HG03469 (cell line): ENCODE results near the gene THADA.
"Not testable (repeated sequence)": the region's sequence is repeated elsewhere in the genome, so short reads cannot be mapped to it uniquely, and the experiment has no call there.

Source experiments
- ATAC-seq: cut with Tn5 transposase; IDR thresholded peaks from one replicate; pipeline ENCODE4 v1.9.1; 2021; ENCODE audit warnings: mild to moderate bottlenecking, moderate library complexity, moderate number of reproducible peaks; ENCODE audit not compliant: unreplicated experiment

Gene THADA

GRCh38 chr2:43285987-43286386, 309.9 kb downstream of the THADA start:
- ATAC-seq, result no peak

- ATAC-seq, result no peak
Measured at GRCh38 chr2:43284967-43285366, 310.9 kb downstream of the THADA start.

GRCh38 chr2:43284347-43284746, 311.5 kb downstream of the THADA start:
- ATAC-seq, result not testable (repeated sequence)

GRCh38 chr2:43280994-43281393, 314.8 kb downstream of the THADA start:
- ATAC-seq, result no peak

GRCh38 chr2:43279317-43279840, 316.5 kb downstream of the THADA start:
- no peak for ATAC-seq

- ATAC-seq, result no peak
Measured at GRCh38 chr2:43278564-43279220, 317.1 kb downstream of the THADA start.

GRCh38 chr2:43276962-43277391, 318.9 kb downstream of the THADA start:
- no peak for ATAC-seq

- ATAC-seq, result no peak
Measured at GRCh38 chr2:43276266-43276941, 319.4 kb downstream of the THADA start.

GRCh38 chr2:43274721-43275120, 321.1 kb downstream of the THADA start:
- no peak for ATAC-seq

GRCh38 chr2:43274055-43274454, 321.8 kb downstream of the THADA start:
- ATAC-seq, result no peak

- no peak for ATAC-seq
Measured at GRCh38 chr2:43273529-43273928, 322.3 kb downstream of the THADA start.

GRCh38 chr2:43270930-43271615, 324.8 kb downstream of the THADA start:
- ATAC-seq, result no peak

GRCh38 chr2:43270461-43270860, 325.4 kb downstream of the THADA start:
- ATAC-seq, result no peak

- no peak for ATAC-seq
Measured at GRCh38 chr2:43269706-43270105, 326.1 kb downstream of the THADA start.

GRCh38 chr2:43269074-43269572, 326.7 kb downstream of the THADA start:
- ATAC-seq, result no peak

GRCh38 chr2:43268066-43268953, 327.5 kb downstream of the THADA start:
- ATAC-seq, result no peak

- no peak for ATAC-seq
Measured at GRCh38 chr2:43267381-43267780, 328.5 kb downstream of the THADA start.

GRCh38 chr2:43266711-43267111, 329.1 kb downstream of the THADA start:
- ATAC-seq, result no peak

GRCh38 chr2:43265421-43265820, 330.4 kb downstream of the THADA start:
- ATAC-seq, result no peak

- no peak for ATAC-seq
Measured at GRCh38 chr2:43265001-43265400, 330.8 kb downstream of the THADA start.

- no peak for ATAC-seq
Measured at GRCh38 chr2:43262951-43263350, 332.9 kb downstream of the THADA start.
